Neural cell (in vitro differentiated cells): ENCODE data around the gene NINJ1. TPM values are rescaled to one million over a fixed set of nuclear protein-coding genes. Genes with fewer than 3 reads are reported as not detected.

Source experiments
- H2AFZ ChIP-seq: fragments of 200-600, 300-800 bp; sonication (generic), shearing (Covaris generic); 2 replicates; pipeline ENCODE4 v1.6.0; 2014; ENCODE audit warnings: low read depth, mild to moderate bottlenecking, antibody characterized with exemption, low read length, moderate library complexity
- H3F3A ChIP-seq: fragments of 200-600 bp; shearing (Covaris generic); 2 replicates; pipeline ENCODE4 v1.6.1; 2016; ENCODE audit warnings: mild to moderate bottlenecking, moderate library complexity, mixed read lengths, antibody characterized with exemption, low read length; ENCODE audit not compliant: insufficient read depth, poor library complexity, severe bottlenecking
- H3K27ac ChIP-seq: fragments of 200-600, 300-800 bp; sonication (generic), shearing (Covaris generic); 2 replicates; pipeline ENCODE4 v1.5.1; 2014; ENCODE audit warnings: mild to moderate bottlenecking, low read length, moderate library complexity
- H3K27me3 ChIP-seq: fragments of 300-800, 200-600 bp; sonication (generic), shearing (Covaris generic); 2 replicates; pipeline ENCODE4 v1.6.0; 2014; ENCODE audit warnings: mild to moderate bottlenecking, low read depth, low read length, moderate library complexity; ENCODE audit not compliant: insufficient read depth
- H3K36me3 ChIP-seq: fragments of 300-800, 200-600 bp; sonication (generic), shearing (Covaris generic); 2 replicates; pipeline ENCODE4 v1.5.1; 2014; ENCODE audit warnings: mild to moderate bottlenecking, antibody characterized with exemption, low read length, moderate library complexity; ENCODE audit not compliant: insufficient read depth
- H3K4me2 ChIP-seq: fragments of 300-800, 200-600 bp; sonication (generic), shearing (Covaris generic); 2 replicates; pipeline ENCODE4 v1.6.0; 2014; ENCODE audit warnings: mild to moderate bottlenecking, low read length
- H3K4me3 ChIP-seq: fragments of 300-800, 200-600 bp; sonication (generic), shearing (Covaris generic); 2 replicates; pipeline ENCODE4 v1.5.1; 2014; ENCODE audit warnings: mild to moderate bottlenecking, low read length, moderate library complexity
- H3K79me2 ChIP-seq: fragments of 200-600 bp; shearing (Covaris generic); replicated peaks from 2 replicates; pipeline ENCODE4 v1.6.0; 2014; ENCODE audit warnings: mild to moderate bottlenecking, low read length, moderate library complexity; ENCODE audit not compliant: insufficient read depth
- H3K9ac ChIP-seq: fragments of 300-800, 200-600 bp; sonication (generic), shearing (Covaris generic); 2 replicates; pipeline ENCODE4 v1.6.1; 2016; ENCODE audit warnings: mild to moderate bottlenecking, low read length, mixed read lengths
- H3K9me2 ChIP-seq: fragments of 200-600 bp; shearing (Covaris generic); 2 replicates; pipeline ENCODE4 v1.6.1; 2016; ENCODE audit warnings: mild to moderate bottlenecking, low read length, mixed read lengths; ENCODE audit not compliant: insufficient read depth
- H3K9me3 ChIP-seq: fragments of 200-600, 300-800 bp; sonication (generic), shearing (Covaris generic); 2 replicates; pipeline ENCODE4 v1.6.1; 2016; ENCODE audit warnings: mild to moderate bottlenecking, mixed run types, low read length, moderate library complexity, mixed read lengths
- H4K20me1 ChIP-seq: fragments of 200-600 bp; shearing (Covaris generic); 2 replicates; pipeline ENCODE4 v1.6.1; 2016; ENCODE audit warnings: mild to moderate bottlenecking, mixed run types; ENCODE audit not compliant: insufficient read depth
- CTCF ChIP-seq: fragments of 450-650 bp; IDR thresholded peaks from 2 replicates; pipeline ENCODE4 v1.5.1; 2014; ENCODE audit warnings: antibody characterized with exemption, mild to moderate bottlenecking, moderate library complexity; ENCODE audit not compliant: poor library complexity, severe bottlenecking
- EP300 ChIP-seq: fragments of 450-650 bp; conservative IDR thresholded peaks from 2 replicates; pipeline ENCODE4 v1.6.1; 2014; ENCODE audit warnings: antibody characterized with exemption, mild to moderate bottlenecking, moderate library complexity; ENCODE audit not compliant: poor library complexity, severe bottlenecking
- EZH2 ChIP-seq: fragments of 200-600, 300-800 bp; shearing (Covaris generic), sonication (generic); IDR thresholded peaks from 2 replicates; pipeline ENCODE4 v1.6.1; 2014; ENCODE audit warnings: antibody characterized with exemption, low read length, borderline replicate concordance, mild to moderate bottlenecking; ENCODE audit not compliant: insufficient read depth, poor library complexity, severe bottlenecking
- MXI1 ChIP-seq: fragments of 450-650 bp; conservative IDR thresholded peaks from 2 replicates; pipeline ENCODE4 v1.6.1; 2014; ENCODE audit warnings: antibody characterized with exemption, mild to moderate bottlenecking; ENCODE audit not compliant: poor library complexity, severe bottlenecking
- POLR2AphosphoS5 ChIP-seq: IDR thresholded peaks from 2 replicates; pipeline ENCODE4 v1.6.1; 2012
- RAD21 ChIP-seq: fragments of 450-650 bp; conservative IDR thresholded peaks from 2 replicates; pipeline ENCODE4 v1.6.1; 2014; ENCODE audit warnings: antibody characterized with exemption, mild to moderate bottlenecking, moderate library complexity
- SMC3 ChIP-seq: fragments of 450-650 bp; conservative IDR thresholded peaks from 2 replicates; pipeline ENCODE4 v1.6.1; 2014; ENCODE audit warnings: antibody characterized with exemption, mild to moderate bottlenecking, moderate library complexity; ENCODE audit not compliant: poor library complexity
- TAF1 ChIP-seq: IDR thresholded peaks from 2 replicates; pipeline ENCODE4 v1.6.1; 2012; ENCODE audit warnings: low read depth
- polyA plus RNA-seq: library from polyadenylated mRNA; depleted of rRNA; stranded (reverse); fragments of >200 nt; gene quantifications from 2 replicates; pipeline ENCODE4 v1.2.3, GENCODE V29; 2014
- TF ChIP-seq, protein P1 (sequence below): IDR thresholded peaks from 2 replicates; pipeline ENCODE4 v1.6.1; 2012; ENCODE audit warnings: borderline replicate concordance

NINJ1 gene
- polyA plus RNA-seq, 1 donor from 2014 or later: 2.7 TPM

DNA sequence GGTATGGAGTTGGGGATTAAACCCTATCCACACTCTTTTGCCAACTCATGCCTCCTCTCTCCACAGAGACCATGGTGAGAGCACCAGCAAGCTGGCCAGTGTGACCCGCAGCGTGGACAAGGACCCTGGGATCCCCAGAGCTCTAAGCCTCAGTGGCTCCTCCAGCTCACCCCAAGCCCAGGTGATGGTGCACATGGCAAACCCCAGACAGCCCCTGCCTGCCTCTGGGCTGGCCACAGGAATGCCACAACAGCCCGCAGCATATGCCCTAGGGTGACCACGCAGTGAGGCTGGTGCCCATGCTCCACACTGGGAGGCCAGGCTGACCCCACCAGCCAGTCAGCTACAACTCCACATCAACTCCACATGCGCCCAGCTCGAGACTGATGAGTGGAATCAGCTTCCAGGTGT is 49.6 kb downstream of the NINJ1 start:
- H3K36me3 ChIP-seq: no peaks in the 10 kb centered on the region
- no peak for TF ChIP-seq EZH2
- no peak overlapping the region for H3K9ac ChIP-seq
- no peak overlapping the region for H3K4me3 ChIP-seq
- no peaks in the 10 kb centered on the region for H4K20me1 ChIP-seq
- no peaks in the 10 kb centered on the region for H3K79me2 ChIP-seq
- H3K4me2 ChIP-seq: no peak overlapping the region
- H3K27me3 ChIP-seq: no peaks in the 10 kb centered on the region
- no peak overlapping the region for H2AFZ ChIP-seq
- H3K9me2 ChIP-seq: no peaks in the 10 kb centered on the region
- no peaks in the 10 kb centered on the region for H3K9me3 ChIP-seq
- no peaks in the 10 kb centered on the region for H3F3A ChIP-seq
- H3K27ac ChIP-seq: no peak overlapping the region

GRCh38 chr9:93083592-93084470 is 50.2 kb downstream of the NINJ1 start:
- no peak overlapping the region for H2AFZ ChIP-seq
- no peak overlapping the region for H3K4me2 ChIP-seq
- H3K27ac ChIP-seq: no peak overlapping the region
- H3K9me2 ChIP-seq: no peaks in the 10 kb centered on the region
- H3K4me3 ChIP-seq: no peak overlapping the region
- no peaks in the 10 kb centered on the region for H3K36me3 ChIP-seq
- TF ChIP-seq TAF1 (no peak), CTCF (no peak), MXI1 (no peak), EP300 (no peak), EZH2 (no peak), POLR2AphosphoS5 (no peak), SMC3 (no peak), RAD21 (no peak)
- TF ChIP-seq, protein P1, sequence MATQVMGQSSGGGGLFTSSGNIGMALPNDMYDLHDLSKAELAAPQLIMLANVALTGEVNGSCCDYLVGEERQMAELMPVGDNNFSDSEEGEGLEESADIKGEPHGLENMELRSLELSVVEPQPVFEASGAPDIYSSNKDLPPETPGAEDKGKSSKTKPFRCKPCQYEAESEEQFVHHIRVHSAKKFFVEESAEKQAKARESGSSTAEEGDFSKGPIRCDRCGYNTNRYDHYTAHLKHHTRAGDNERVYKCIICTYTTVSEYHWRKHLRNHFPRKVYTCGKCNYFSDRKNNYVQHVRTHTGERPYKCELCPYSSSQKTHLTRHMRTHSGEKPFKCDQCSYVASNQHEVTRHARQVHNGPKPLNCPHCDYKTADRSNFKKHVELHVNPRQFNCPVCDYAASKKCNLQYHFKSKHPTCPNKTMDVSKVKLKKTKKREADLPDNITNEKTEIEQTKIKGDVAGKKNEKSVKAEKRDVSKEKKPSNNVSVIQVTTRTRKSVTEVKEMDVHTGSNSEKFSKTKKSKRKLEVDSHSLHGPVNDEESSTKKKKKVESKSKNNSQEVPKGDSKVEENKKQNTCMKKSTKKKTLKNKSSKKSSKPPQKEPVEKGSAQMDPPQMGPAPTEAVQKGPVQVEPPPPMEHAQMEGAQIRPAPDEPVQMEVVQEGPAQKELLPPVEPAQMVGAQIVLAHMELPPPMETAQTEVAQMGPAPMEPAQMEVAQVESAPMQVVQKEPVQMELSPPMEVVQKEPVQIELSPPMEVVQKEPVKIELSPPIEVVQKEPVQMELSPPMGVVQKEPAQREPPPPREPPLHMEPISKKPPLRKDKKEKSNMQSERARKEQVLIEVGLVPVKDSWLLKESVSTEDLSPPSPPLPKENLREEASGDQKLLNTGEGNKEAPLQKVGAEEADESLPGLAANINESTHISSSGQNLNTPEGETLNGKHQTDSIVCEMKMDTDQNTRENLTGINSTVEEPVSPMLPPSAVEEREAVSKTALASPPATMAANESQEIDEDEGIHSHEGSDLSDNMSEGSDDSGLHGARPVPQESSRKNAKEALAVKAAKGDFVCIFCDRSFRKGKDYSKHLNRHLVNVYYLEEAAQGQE: no peak
- no peaks in the 10 kb centered on the region for H3F3A ChIP-seq
- H3K27me3 ChIP-seq: no peaks in the 10 kb centered on the region
- H3K9ac ChIP-seq: no peak overlapping the region
- H3K79me2 ChIP-seq: no peaks in the 10 kb centered on the region
- no peaks in the 10 kb centered on the region for H4K20me1 ChIP-seq
- H3K9me3 ChIP-seq: no peaks in the 10 kb centered on the region
